GM19099 (cell line): ENCODE data around the gene CYB5R2.

Experiments used
- POLR2A ChIP-seq: IDR thresholded peaks from 3 replicates; pipeline ENCODE4 v1.6.1; 2011; ENCODE audit warnings: low read depth; ENCODE audit not compliant: insufficient read length; ENCODE audit errors: extremely low read depth

CYB5R2 gene

GRCh38 chr11:7655253-7656217, 17.8 kb downstream of the CYB5R2 start:
- no peak for TF ChIP-seq POLR2A

GRCh38 chr11:7654195-7654705, 19.1 kb downstream of the CYB5R2 start:
- TF ChIP-seq POLR2A: no peak

DNA sequence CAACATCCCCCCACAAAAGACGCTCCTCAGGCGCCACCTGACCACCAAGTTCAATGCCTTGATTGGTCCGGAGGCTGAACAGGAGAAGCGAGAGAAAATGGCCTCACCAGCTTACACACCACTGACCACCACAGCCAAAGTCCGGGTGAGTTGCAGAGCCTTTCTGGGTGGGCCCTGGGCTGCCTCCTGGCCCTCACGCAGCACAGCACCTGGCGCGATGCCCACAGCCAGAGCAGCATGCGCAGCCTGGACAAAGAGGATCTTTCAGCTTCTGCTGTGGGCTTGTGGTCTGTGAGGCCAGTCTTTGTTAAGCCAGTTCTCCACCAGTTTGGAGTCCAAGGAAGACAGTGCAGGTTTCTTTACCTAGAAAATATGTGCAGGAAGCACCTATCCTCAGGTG, 21.6 kb downstream of the CYB5R2 start:
- TF ChIP-seq POLR2A: no peak

GRCh38 chr11:7651140-7651551, 22.2 kb downstream of the CYB5R2 start:
- TF ChIP-seq POLR2A: no peak

- TF ChIP-seq POLR2A: no peak
These were observed 25.0 kb downstream of the CYB5R2 start for GRCh38 chr11:7648264-7648663.

GRCh38 chr11:7646866-7647265, 26.4 kb downstream of the CYB5R2 start:
- TF ChIP-seq POLR2A: no peak

DNA sequence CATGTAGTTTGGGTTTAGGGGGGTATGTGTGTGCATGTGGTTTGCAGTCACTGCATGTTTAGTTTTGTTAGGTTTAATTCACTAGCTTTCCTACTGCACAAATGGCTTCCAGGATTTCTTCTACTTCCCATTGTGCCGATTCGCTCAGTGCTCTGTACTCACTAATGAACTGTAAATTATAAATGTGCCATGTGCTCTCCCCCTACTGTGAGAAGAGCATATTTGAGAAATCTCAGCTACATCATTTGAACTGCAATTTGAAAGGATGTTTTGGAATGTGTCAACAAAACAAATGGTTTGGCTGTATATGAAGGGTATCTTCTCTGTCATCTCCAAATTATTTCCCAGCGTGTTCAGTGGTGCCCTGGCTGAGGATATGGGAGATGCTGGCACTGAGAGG, 28.1 kb downstream of the CYB5R2 start:
- TF ChIP-seq POLR2A: no peak

GRCh38 chr11:7643314-7643713, 30.0 kb downstream of the CYB5R2 start:
- no peak for TF ChIP-seq POLR2A

GRCh38 chr11:7642747-7643146, 30.6 kb downstream of the CYB5R2 start:
- no peak for TF ChIP-seq POLR2A

GRCh38 chr11:7640816-7641215, 32.5 kb downstream of the CYB5R2 start:
- TF ChIP-seq POLR2A: no peak

GRCh38 chr11:7639643-7640025, 33.7 kb downstream of the CYB5R2 start:
- no peak for TF ChIP-seq POLR2A

DNA sequence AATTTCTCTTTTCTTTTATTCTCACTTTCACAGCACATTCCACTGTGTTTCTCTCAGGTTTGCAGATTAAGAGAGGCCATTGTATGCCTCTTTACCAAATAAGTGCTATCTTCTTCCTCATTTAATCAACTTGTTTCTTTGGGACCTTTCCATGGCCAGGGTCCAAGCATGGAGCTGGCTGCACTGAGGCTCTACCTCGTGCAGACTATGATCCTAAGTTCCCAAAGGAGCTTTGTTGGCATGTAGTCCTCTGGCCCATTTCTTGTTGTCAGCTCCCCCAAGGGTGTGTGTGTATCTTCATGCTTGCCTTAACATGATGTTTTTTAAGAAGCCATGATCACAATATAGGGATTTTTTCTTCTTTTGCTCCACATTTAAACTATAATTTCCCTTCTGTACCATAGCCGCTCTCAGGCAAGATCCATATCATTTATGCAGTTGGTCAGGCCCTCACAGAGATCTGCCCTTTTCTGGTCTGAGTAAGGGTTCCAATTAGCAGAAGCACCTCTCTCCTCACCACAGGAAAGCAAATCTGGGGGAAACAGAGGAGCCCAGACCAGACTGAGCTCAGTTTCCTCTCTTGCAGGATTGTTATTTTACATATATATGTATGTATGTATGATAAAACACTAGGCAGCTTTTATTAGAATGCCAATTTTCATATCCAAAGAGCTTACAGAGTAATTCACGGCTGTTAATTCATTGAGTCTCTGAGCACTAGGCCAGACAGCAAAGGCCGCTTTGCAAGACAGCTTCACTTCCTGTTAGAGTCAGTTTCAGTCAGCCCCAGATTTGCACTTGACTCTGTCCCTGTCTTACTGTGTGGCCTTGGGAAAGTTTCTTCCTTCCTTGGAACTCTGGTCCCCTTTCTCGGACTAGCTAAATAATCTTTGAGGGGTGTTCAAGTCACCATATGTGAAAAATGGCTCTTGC, 34.3 kb downstream of the CYB5R2 start:
- TF ChIP-seq POLR2A: no peak

GRCh38 chr11:7637447-7638157, 35.7 kb downstream of the CYB5R2 start:
- no peak for TF ChIP-seq POLR2A

GRCh38 chr11:7636350-7636749, 37.0 kb downstream of the CYB5R2 start:
- TF ChIP-seq POLR2A: no peak

DNA sequence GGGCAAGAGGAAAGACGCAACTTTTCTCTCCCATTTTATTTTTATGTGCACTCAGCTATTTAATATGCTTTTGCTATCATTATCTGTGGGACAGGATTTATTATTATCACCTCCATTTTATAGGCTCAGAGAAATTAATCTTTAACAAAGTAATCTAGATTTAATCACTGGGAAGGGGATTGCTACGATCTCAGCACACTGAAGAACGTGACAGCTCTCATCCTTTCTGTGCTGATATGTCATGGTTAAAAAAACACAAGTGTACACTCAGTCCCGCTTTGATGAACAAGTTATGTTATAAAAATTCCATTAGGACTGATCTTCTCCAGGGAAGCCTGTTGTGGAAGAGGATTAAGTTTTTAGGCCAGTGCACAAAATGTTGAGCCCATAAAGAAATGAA, 37.6 kb downstream of the CYB5R2 start:
- no peak for TF ChIP-seq POLR2A
